Chondrocyte (in vitro differentiated cells): ENCODE data around the gene JAM3. TPM values are rescaled to one million over a fixed set of nuclear protein-coding genes. Genes with fewer than 3 reads are reported as not detected.
A peak's percentile ranks its signal among the peaks of the same experiment; 100 is the strongest.

Experiments used
- DNase-seq: peaks from one replicate; pipeline ENCODE4 v3.0.0; 2021; ENCODE audit warnings: mixed read lengths, low spot score
- H3K27ac Mint-ChIP-seq: one replicate; pipeline ENCODE4 v1.8.0; 2021; ENCODE audit warnings: mild to moderate bottlenecking, moderate library complexity, mixed read lengths; ENCODE audit not compliant: unreplicated experiment
- H3K27me3 Mint-ChIP-seq: 2 replicates; pipeline ENCODE4 v1.8.0; 2021; ENCODE audit warnings: low read depth, mixed read lengths
- H3K36me3 Mint-ChIP-seq: 2 replicates; pipeline ENCODE4 v1.8.0; 2021; ENCODE audit warnings: low read depth, mixed read lengths
- H3K4me1 Mint-ChIP-seq: 2 replicates; pipeline ENCODE4 v1.8.0; 2021; ENCODE audit warnings: low read depth, mild to moderate bottlenecking, mixed read lengths
- H3K4me3 Mint-ChIP-seq: one replicate; pipeline ENCODE4 v1.8.0; 2021; ENCODE audit warnings: mild to moderate bottlenecking, moderate library complexity, mixed read lengths; ENCODE audit not compliant: unreplicated experiment
- H3K9me3 Mint-ChIP-seq: 2 replicates; pipeline ENCODE4 v1.8.0; 2021; ENCODE audit warnings: low read depth, mixed read lengths
- total RNA-seq: library from RNA; stranded (reverse); gene quantifications from 3 replicates; pipeline ENCODE4 v1.2.1, GENCODE V29; 2021
- TF ChIP-seq, protein P1 (sequence below): fragments of 200-600 bp; sonication (generic); IDR thresholded peaks from 2 replicates; pipeline ENCODE4 v1.5.0; 2021; ENCODE audit warnings: antibody characterized with exemption, mild to moderate bottlenecking, moderate library complexity

JAM3 gene
- total RNA-seq, 1 donor from 2014 or later, result 105 TPM

DNA sequence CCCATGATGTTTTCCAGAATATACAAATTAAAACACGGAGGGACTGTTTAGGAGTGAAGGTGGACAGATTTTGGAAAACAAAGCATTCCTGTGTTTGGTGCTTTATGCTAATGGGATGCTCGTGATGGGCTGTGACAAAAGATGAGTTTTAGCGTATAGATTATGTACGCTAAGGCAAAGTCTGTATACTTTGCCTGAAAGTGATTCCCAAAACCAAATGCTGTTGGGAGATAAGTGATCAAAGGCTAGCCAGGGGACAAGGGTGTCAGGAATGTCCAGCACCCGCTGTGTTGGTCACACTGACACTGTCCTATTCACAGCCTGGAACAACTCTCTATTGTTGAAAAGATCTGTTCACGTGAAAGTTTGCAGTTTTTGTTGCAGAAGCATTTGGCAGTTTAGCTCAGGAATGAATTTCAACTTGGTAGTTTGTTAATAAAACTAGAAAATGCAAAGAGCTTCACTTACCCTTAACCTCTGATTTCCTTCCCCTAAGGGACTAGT, 1.5 kb downstream of the JAM3 start:
- Mint-ChIP-seq H3K36me3 (no peaks in the 10 kb centered on the region), H3K9me3 (no peaks in the 10 kb centered on the region), H3K27me3 (peaks cover 14% of the 10 kb centered on the region), H3K4me3 (peak overlapping the region; percentile 78), H3K27ac (peak overlapping the region; percentile 81), H3K4me1 (peaks cover 61% of the 10 kb centered on the region)
- no peak for DNase-seq
- TF ChIP-seq, protein P1, sequence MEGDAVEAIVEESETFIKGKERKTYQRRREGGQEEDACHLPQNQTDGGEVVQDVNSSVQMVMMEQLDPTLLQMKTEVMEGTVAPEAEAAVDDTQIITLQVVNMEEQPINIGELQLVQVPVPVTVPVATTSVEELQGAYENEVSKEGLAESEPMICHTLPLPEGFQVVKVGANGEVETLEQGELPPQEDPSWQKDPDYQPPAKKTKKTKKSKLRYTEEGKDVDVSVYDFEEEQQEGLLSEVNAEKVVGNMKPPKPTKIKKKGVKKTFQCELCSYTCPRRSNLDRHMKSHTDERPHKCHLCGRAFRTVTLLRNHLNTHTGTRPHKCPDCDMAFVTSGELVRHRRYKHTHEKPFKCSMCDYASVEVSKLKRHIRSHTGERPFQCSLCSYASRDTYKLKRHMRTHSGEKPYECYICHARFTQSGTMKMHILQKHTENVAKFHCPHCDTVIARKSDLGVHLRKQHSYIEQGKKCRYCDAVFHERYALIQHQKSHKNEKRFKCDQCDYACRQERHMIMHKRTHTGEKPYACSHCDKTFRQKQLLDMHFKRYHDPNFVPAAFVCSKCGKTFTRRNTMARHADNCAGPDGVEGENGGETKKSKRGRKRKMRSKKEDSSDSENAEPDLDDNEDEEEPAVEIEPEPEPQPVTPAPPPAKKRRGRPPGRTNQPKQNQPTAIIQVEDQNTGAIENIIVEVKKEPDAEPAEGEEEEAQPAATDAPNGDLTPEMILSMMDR, result no peak

DNA sequence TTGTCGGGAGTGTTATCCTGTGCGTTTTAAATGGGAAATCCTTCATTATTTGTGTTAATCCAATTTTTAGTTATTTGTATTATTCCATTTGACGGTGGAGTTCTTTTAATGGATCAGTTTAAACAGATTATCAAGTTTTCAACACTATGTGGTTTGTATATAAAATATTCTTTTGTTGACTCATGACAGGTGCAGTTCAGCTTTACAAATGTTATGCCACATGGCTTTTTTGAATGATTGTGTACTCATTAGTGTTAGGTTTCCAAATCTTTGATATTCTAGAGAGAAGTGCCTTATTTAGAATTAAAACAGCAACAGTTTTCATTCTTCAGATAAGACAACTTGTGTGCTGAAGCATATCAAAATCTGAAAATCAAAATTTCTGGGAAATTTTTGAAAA, 2.4 kb downstream of the JAM3 start:
- peaks cover 8% of the 10 kb centered on the region for H3K27me3 Mint-ChIP-seq
- H3K27ac Mint-ChIP-seq, result no peak overlapping the region
- no peaks in the 10 kb centered on the region for H3K9me3 Mint-ChIP-seq
- DNase-seq, result no peak
- TF ChIP-seq, protein P1, result no peak
- H3K4me3 Mint-ChIP-seq, result no peak overlapping the region
- H3K36me3 Mint-ChIP-seq, result no peaks in the 10 kb centered on the region
- peaks cover 66% of the 10 kb centered on the region for H3K4me1 Mint-ChIP-seq

DNA sequence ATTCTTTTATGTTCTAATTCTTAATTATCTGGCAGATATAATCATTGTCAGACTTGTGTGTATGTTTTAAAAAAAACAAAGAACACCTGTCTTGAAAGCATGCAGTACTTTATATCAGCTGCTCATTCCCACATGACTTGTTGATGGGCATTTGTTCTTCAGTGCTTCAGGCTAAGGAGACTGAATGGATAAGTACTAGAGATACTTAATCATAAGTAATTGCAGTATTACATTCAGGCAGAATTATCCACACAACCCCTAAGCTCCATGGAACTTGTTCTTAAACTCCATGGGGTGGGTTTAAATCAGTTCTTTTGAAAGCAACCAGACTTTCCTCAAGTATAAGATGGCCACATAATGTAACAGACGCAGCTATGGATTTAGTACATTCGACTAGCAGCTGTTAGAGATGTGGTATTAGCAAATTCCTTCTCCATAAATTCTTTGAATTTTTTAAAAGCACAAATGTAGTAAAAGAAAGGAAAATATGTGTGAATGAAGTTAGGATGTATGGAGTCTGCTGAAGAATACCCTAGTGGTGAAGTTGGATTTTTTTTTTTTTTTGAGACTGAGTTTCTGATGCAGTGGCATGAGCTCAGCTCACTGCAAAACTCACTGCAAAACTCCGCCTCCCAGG, 3.0 kb downstream of the JAM3 start:
- TF ChIP-seq, protein P1, result peak; percentile 71
- peaks cover 66% of the 10 kb centered on the region for H3K4me1 Mint-ChIP-seq
- H3K9me3 Mint-ChIP-seq, result no peaks in the 10 kb centered on the region
- no peak for DNase-seq
- H3K27ac Mint-ChIP-seq, result peak overlapping the region; percentile 58
- peaks cover 8% of the 10 kb centered on the region for H3K27me3 Mint-ChIP-seq
- no peak overlapping the region for H3K4me3 Mint-ChIP-seq
- H3K36me3 Mint-ChIP-seq, result no peaks in the 10 kb centered on the region

GRCh38 chr11:134072844-134073243, 4.0 kb downstream of the JAM3 start:
- no peak overlapping the region for H3K4me3 Mint-ChIP-seq
- TF ChIP-seq, protein P1, result no peak
- DNase-seq, result no peak
- H3K27ac Mint-ChIP-seq, result no peak overlapping the region
- H3K4me1 Mint-ChIP-seq, result peaks cover 66% of the 10 kb centered on the region
- no peaks in the 10 kb centered on the region for H3K9me3 Mint-ChIP-seq
- H3K27me3 Mint-ChIP-seq, result peaks cover 2% of the 10 kb centered on the region
- no peaks in the 10 kb centered on the region for H3K36me3 Mint-ChIP-seq

GRCh38 chr11:134074346-134074745, 5.5 kb downstream of the JAM3 start:
- Mint-ChIP-seq H3K27me3 (no peaks in the 10 kb centered on the region), H3K27ac (no peak overlapping the region), H3K4me1 (peaks cover 71% of the 10 kb centered on the region), H3K36me3 (no peaks in the 10 kb centered on the region), H3K9me3 (no peaks in the 10 kb centered on the region), H3K4me3 (no peak overlapping the region)
- TF ChIP-seq, protein P1, result no peak
- DNase-seq, result no peak
